CD4-positive, alpha-beta T cell treated with Interleukin-12 subunit alpha and Interleukin-12 subunit beta, for 1 hour (primary cell): ENCODE data around the gene SHROOM4.
A peak's percentile ranks its signal among the peaks of the same experiment; 100 is the strongest.

Experiments
- DNase-seq: peaks from one replicate; pipeline ENCODE4 v3.0.0-alpha.2; 2020

SHROOM4 gene

DNA sequence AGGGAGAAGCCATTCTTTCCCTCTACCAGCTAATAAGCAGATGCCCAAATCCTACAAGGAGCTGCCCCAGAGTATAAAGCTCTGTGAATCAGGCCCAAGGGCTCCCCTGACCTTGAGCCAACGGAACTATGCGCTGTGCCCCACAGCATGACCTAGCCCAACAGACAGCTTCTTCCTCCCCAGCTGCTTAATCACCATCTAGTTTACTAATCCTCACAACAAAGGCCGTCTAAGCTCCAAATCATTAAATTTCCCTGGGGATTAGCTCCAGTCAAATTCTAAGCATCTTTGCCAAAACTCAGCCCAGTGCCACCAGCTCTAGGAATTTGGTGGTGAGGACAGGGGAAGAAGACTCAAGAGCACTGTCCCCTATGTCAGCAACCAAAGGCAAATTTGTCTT, 113.1 kb downstream of the SHROOM4 start:
- DNase-seq, result no peak

GRCh38 chrX:50698944-50699343, 115.0 kb downstream of the SHROOM4 start:
- DNase-seq, result no peak

DNA sequence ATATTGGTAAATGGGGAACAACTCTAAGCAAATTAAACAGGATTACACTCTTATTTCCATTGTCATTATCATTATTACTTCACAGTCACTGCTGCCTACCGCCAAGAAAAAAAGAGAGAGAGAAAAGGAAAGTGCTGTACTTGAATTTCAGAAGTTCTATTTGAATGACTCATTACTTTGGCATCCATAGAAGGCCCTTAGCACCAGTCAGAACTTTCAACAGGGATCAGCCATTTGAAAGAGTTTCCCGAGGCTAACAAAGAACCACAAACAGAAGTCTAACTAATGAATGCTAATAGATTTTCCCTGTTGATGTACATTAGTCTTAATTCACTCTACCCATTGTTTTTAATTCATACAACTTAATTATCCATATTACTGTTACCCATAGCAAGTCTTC, 116.3 kb downstream of the SHROOM4 start:
- no peak for DNase-seq

DNA sequence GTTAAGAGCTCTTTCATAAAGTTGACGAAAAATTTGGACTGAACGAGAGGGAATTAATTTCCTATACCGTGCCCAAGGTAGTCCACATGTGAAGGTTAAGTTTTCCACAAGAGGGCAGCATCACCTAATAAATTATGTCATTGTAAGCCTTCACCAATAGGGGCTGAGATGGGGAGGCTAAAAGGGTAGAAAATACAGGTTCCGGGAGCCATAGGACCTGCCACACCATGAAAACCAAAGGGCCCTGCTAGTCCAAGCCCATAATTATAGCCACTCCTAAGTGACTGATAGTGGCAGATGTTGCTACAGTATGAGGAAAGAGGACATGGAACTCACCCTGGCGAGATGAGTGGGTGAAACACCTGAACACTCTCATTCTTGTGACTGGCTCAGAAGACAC, 122.2 kb downstream of the SHROOM4 start:
- DNase-seq, result peak; percentile 34

- DNase-seq, result no peak
Measured at GRCh38 chrX:50684871-50685270, 129.1 kb downstream of the SHROOM4 start.

DNA sequence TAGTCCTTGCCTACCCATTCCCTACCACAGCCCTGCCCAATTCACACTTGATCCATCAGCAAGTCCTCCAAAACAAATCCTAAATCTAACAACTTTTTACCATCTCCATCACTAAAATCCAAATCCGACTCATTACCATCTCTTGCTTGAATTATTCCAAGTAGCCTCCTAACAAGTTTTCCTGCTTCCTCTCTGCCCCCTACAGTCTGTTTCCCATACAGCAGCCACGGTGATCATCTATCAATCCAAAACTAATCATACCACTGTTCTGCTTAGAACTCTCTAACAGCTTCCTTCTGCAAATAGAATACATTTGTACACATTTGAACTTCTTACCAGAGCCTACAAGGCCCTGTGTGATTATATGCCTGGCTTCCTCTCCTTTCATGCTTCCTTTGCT, 133.0 kb downstream of the SHROOM4 start:
- DNase-seq, result no peak

DNA sequence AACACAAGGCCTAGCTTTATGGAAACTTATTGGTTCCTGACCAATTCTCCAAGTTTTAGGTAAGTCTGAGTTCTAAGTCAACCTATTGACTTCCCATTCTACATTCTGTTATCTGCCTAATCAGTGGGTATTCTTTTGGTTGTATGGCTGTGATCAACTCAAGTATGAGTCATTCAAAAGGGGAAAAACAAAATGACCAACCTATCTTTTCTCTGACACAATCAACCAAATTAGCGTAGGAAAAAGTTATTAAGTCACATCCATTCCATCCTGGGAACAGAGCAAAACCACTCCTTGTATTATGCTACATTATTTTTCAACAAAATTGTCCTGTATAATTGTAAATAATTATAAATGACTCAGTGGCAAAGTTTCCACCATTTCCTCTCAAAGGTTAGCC, 136.2 kb downstream of the SHROOM4 start:
- DNase-seq, result no peak

- no peak for DNase-seq
Measured at GRCh38 chrX:50671661-50672060, 142.3 kb downstream of the SHROOM4 start.

DNA sequence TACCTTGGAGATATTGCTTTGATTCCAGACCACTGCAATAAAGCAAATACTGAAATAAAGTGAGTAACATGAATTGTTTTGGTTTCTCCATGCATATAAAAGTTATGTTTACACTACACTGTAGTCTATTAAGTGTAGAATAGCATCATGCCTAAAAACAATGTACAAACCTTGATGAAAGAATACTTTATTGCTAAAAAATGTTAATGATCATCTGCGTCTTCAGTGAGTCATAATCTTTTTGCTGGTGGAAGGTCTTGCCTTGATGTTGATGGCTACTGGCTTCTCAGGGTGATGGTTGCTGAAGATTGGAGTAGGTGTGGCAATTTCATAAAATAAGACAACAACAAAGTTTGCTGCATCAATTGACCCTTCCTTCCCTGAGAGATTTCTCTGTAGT, 145.1 kb downstream of the SHROOM4 start:
- DNase-seq, result no peak

- no peak for DNase-seq
Measured at GRCh38 chrX:50648156-50648555, 165.8 kb downstream of the SHROOM4 start.

- DNase-seq, result no peak
Measured at GRCh38 chrX:50644496-50644895, 169.5 kb downstream of the SHROOM4 start.

- no peak for DNase-seq
Measured at GRCh38 chrX:50643525-50644137, 170.4 kb downstream of the SHROOM4 start.

DNA sequence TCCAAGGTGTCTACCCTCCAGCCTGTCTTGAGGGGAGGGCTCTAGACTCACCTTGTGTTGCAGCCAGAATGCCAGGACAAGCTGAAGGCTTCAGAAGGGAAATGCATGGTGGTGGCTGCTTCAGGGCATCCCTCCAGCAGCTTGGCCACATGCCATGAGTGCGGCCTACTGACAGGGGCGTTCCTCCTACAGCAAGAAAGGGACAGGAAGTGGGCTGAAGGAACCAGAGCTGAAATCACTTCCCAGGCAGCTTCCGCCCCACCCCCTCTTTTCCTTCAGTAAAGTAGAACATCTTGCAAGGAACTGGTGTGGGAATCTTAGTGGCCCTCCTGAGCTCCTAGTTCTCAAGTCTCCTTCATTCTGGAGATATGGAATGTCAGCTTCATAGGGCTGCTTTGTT, 175.9 kb downstream of the SHROOM4 start:
- no peak for DNase-seq

GRCh38 chrX:50635817-50636365, 178.1 kb downstream of the SHROOM4 start:
- DNase-seq, result no peak

GRCh38 chrX:50635162-50635561, 178.8 kb downstream of the SHROOM4 start:
- DNase-seq, result no peak

DNA sequence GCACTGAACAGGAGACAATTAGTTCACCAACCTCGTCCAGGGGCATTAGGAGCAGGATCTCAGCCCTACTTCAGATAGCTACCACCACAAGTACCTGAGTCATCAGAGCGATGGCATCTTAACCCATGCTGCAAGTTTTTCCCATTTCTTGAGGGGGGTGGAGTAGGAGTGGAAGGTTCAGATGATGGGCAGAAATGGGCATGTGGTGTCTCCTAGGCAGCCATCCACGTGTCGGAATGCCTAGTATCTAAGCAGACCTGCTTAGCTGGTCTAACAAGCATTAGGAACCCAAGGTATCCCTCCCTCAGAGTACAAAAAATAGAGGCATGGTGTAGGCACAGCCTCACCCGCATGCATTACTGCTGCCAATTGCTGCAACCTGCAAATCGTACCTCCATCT, 184.2 kb downstream of the SHROOM4 start:
- no peak for DNase-seq

DNA sequence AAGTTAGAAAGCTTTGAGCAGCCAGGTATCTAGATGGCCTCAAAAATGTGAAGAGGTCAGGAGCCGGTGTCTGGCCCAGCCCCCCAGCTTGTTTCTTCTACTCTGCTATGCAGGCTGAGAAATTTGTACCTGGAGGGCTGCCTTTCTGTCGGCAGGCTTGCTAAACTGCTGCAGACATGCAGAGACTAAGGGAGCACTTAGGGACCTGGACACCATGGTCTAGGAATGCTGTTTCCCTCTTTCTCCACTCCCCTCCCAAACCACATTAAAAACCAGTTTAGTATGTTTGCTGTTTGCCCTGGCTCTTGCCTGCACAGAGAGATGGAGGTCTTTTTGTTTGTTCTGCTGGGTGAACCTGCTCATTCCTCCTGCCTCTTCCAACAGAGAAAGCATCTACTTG, 186.3 kb downstream of the SHROOM4 start:
- DNase-seq, result no peak

GRCh38 chrX:50626432-50626831, 187.6 kb downstream of the SHROOM4 start:
- DNase-seq, result no peak

DNA sequence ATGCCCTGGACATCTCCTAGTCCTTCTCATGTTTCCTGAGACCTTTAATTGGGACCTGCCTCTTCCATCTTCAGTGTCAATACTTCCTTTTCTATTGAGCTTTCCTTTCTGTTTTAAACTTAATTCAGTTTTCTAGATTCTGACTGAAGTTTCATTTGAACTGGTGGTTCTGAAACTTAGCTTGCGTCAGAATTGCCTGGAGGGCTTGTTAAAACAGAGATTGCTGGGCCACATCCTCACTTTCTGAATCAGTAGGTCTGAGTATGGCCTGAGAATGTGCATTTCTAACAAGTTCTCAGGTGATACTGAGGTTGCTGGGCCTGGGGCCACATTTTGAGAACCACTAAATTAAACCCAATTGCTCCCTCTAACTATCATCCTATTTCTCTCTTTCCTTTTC, 191.2 kb downstream of the SHROOM4 start:
- no peak for DNase-seq

DNA sequence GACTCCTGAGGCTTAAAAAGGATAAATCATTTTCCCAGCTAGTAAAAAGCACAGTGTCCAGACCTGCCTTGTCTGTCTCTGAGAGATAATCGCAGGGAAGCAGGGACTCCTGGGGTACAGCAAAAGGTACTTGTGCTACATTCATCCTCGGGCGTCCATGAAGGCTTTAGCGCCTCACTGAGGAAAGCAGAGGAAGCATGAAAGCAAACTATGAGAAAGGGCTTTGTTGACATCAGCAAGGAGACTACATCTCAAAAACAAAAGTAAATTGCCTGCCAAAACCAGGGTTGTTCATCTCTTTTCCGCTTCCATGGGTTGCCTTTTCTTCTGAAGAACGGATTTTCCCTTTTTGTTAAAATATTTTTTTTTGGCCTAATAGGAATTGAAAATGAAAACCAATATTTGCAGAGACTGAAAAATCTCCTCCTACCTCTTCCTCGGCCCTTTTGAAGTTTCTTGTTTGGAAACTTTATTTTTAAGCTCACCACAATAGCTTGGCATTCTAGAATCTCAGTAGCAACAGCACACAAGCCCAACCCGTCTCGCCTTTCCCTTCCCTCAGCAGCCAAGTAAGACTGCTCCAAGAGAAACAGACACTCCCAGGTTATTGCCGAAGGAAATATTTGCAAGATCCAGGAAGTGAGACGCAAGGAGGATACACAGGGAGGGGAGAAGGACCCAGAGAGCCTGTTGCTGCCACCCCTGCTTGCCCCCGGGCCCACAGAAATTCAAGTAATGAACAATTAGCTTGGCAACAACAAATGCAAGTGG, 195.0 kb downstream of the SHROOM4 start:
- no peak for DNase-seq

- DNase-seq, result no peak
Measured at GRCh38 chrX:50617183-50617582, 196.8 kb downstream of the SHROOM4 start.

- no peak for DNase-seq
Measured at GRCh38 chrX:50615570-50616158, 198.3 kb downstream of the SHROOM4 start.

GRCh38 chrX:50614460-50614859, 199.5 kb downstream of the SHROOM4 start:
- DNase-seq, result no peak

DNA sequence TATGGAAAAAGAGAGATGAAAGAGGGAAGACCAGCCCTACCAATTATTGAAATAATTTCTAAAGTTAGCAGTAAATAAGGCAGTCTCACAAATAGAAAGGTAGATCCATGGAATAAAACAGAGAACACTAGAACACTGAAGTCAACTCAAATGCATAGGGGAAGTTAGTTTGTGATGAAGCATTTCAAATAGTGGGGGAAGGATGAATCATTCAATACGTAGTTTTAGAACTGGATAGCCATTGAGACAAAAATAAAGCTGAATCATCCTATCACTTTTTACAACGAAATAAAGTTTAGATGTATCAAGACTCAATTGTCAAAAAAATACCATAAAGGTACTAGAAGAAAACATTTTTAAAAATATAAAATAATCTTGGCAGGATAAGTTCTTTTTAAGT, 200.1 kb downstream of the SHROOM4 start:
- no peak for DNase-seq
